Measurements from ENCODE around the gene MAGEA8.

GRCh38 chrX:149910178-149910695 lies 29.3 kb downstream of the MAGEA8 start:
- TF ChIP-seq CTCF (IDR thresholded peaks at IDR 0.05) (no peak), EZH2 (IDR thresholded peaks at IDR 0.05; ENCODE audit: borderline replicate concordance, insufficient read depth, low read depth, low read length, poor library complexity, severe bottlenecking) (no peak)
